MCF 10A (cell line): ENCODE data around the gene ROBO2. TPM values are rescaled to one million over a fixed set of nuclear protein-coding genes. Genes with fewer than 3 reads are reported as not detected.
A peak's percentile ranks its signal among the peaks of the same experiment; 100 is the strongest.

Source experiments
- BruUV-seq: library from RNA; stranded (reverse); fragments of 400-500 nt; replicated peaks from 2 replicates; lab custom pipeline; 2021; lab: Mats Ljungman, UMichigan
- CTCF ChIA-PET: fragments of 300-600 bp; sonication (Branson Sonifier 250); formaldehyde crosslinking; extraction: SDS; loops from one replicate; lab custom pipeline; 2021; ENCODE audit warnings: antibody characterized with exemption, inconsistent platforms; lab: Yijun Ruan, JAX
- POLR2A ChIA-PET: fragments of 300-600, 350-650 bp; sonication (Branson Sonifier 250); formaldehyde crosslinking; extraction: SDS; loops from one replicate; lab custom pipeline; 2020; ENCODE audit warnings: antibody characterized with exemption, inconsistent platforms; lab: Yijun Ruan, JAX
- DNase-seq: peaks from one replicate; pipeline ENCODE4 v3.0.0-alpha.2; 2018; ENCODE audit not compliant: unreplicated experiment
- H3K27ac Mint-ChIP-seq: one replicate; pipeline ENCODE4 v1.8.0; 2022; ENCODE audit warnings: mild to moderate bottlenecking, low read depth, mixed read lengths; ENCODE audit not compliant: unreplicated experiment
- H3K27me3 Mint-ChIP-seq: one replicate; pipeline ENCODE4 v1.8.0; 2022; ENCODE audit warnings: mixed read lengths; ENCODE audit not compliant: insufficient read depth, unreplicated experiment
- H3K36me3 Mint-ChIP-seq: one replicate; pipeline ENCODE4 v1.8.0; 2022; ENCODE audit warnings: mild to moderate bottlenecking, moderate library complexity, mixed read lengths; ENCODE audit not compliant: insufficient read depth, unreplicated experiment
- H3K4me1 Mint-ChIP-seq: one replicate; pipeline ENCODE4 v1.8.0; 2022; ENCODE audit warnings: mixed read lengths; ENCODE audit not compliant: insufficient read depth, unreplicated experiment
- H3K4me3 Mint-ChIP-seq: one replicate; pipeline ENCODE4 v1.8.0; 2022; ENCODE audit warnings: mild to moderate bottlenecking, moderate library complexity, mixed read lengths; ENCODE audit not compliant: unreplicated experiment
- H3K9me3 Mint-ChIP-seq: one replicate; pipeline ENCODE4 v1.8.0; 2022; ENCODE audit warnings: mixed read lengths; ENCODE audit not compliant: unreplicated experiment
- intact Hi-C: fragments of 100-400 bp; cut with micrococcal nuclease; formaldehyde crosslinking; loops from 2 replicates; pipeline ENCODE4 v1.14.1; 2022
- total RNA-seq: library from RNA; stranded (reverse); gene quantifications from 2 replicates; pipeline ENCODE4 v1.2.3, GENCODE V29; 2022
- TF ChIP-seq, protein P1 (sequence below): fragments of 200-600 bp; IDR thresholded peaks from one replicate; pipeline ENCODE4 v1.8.0; 2022; ENCODE audit warnings: antibody characterized with exemption, mild to moderate bottlenecking; ENCODE audit not compliant: unreplicated experiment

Gene ROBO2
- total RNA-seq, 1 experiment from 2014 or later, result not detected

DNA sequence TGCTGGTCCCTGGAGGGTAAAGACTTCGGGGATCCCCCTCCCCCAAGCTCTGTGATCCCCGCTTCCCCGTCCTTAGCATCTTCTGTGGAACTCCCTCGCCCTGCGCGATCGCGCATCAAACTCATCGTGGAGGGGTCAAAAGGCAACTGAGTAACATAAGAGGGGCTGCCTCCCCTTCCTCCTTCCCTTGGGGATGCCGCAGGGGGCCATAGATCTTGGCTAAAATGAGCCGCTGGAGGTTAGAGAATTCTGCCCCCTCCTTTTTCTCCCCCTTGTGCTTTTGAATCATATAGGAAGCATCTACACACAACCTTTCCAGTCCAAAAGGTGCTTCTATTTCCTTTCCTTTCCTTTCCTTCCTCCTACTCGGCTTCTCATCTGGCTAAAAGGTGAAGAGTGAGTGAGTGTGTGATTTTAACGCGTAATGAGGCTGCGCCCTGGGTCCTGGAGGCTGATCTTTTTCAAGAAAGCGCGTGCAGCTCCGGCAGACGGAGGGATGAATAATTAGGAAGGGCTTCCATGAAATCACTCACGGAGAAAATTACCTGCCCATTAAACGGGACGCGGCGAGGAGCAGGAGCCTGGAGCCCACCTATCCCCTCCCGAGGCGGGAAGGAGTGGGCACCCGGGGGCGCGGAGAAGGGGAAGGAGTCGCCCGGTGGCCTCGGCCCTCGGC, 831 bp upstream of the ROBO2 start:
- Mint-ChIP-seq H3K4me1 (peaks cover 10% of the 10 kb centered on the region), H3K27ac (no peak overlapping the region), H3K9me3 (no peaks in the 10 kb centered on the region), H3K4me3 (peak overlapping the region; percentile 61), H3K27me3 (peaks cover 91% of the 10 kb centered on the region), H3K36me3 (no peaks in the 10 kb centered on the region)
- TF ChIP-seq, protein P1, sequence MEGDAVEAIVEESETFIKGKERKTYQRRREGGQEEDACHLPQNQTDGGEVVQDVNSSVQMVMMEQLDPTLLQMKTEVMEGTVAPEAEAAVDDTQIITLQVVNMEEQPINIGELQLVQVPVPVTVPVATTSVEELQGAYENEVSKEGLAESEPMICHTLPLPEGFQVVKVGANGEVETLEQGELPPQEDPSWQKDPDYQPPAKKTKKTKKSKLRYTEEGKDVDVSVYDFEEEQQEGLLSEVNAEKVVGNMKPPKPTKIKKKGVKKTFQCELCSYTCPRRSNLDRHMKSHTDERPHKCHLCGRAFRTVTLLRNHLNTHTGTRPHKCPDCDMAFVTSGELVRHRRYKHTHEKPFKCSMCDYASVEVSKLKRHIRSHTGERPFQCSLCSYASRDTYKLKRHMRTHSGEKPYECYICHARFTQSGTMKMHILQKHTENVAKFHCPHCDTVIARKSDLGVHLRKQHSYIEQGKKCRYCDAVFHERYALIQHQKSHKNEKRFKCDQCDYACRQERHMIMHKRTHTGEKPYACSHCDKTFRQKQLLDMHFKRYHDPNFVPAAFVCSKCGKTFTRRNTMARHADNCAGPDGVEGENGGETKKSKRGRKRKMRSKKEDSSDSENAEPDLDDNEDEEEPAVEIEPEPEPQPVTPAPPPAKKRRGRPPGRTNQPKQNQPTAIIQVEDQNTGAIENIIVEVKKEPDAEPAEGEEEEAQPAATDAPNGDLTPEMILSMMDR, result no peak
- CTCF ChIA-PET, result interaction anchor here (0.6 to 2.9 kb wide), 24 partner anchors 9 to 1993 kb away, joined by 3 to 25 read pairs (median 4); no protein-coding TSS in a partner anchor
- intact Hi-C loops, result loop anchor here (1.0 to 2.0 kb wide), 3 partner anchors 216 to 1606 kb away; no protein-coding TSS in a partner anchor
- POLR2A ChIA-PET, result interaction anchor here (1.4 kb wide), 1 partner anchor 214 kb away, joined by 4 read pairs; no protein-coding TSS in a partner anchor
- no TSS peak for BruUV-seq
- no peak for DNase-seq

DNA sequence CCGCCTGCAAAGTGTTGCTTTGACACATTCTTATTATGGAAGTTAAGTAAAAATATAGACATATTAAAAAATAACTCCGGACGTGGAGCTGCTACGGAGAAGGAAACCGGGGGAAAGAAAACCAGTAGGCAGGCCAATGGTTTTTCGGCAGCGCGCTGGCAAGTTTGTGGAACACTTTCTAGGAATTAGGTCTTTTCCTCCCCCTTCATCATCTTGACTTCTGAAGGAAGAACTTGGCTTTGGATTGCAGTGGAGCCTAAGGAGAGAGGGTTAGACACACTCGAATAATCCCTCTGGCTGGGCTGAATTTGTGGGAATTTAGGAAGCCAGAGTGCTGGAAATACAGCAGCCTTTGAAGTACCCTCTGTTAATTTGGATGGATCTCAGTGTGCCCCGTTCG, 317 bp downstream of the ROBO2 start:
- H3K27ac Mint-ChIP-seq, result no peak overlapping the region
- POLR2A ChIA-PET, result no interaction called here

DNA sequence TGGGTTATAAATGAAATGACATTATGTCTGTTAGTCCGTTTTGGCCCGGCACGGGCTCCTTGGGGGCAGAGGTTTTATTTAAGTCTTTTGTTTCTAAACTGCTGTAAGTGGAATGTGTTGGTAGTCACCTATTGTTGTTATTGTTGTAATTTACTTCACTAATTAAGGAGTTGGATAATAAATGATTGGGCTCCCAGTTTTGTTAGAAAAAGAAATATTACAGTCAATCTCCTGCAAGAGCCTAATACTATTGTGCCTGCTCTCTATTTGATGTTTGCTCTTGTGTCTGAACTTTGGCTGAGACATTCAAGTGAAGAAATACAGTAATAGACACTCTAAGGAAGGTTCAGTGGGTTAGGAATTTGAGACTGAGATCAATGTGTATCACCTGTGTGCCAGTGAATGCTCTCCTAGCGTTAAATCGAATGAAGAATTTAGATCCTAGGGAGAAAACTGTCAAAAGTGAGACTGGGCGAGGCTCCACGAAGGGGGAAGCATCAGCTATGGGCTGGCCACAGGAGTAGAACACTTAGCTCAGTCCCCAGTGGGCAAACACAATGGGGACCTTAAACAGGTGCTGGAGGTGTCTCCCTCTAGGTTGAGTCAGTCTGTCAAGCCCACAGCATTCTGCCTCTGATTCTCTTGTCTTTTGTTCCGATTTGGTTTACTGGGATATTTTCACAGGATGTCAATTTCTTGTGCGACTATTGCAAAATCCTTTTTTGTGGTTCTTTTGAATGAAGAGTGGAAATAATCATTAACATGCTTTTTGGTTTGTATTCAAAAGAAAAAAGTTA, 1.2 kb downstream of the ROBO2 start:
- CTCF ChIA-PET, result interaction anchor here (0.6 to 1.7 kb wide), 4 partner anchors 12 to 159 kb away, joined by 3 to 7 read pairs (median 3); no protein-coding TSS in a partner anchor

More for the DNA sequence above, 317 bp downstream of the ROBO2 start:
- CTCF ChIA-PET, result interaction anchor here (1.8 kb wide), 2 partner anchors 8 to 1605 kb away, joined by 6 to 9 read pairs; no protein-coding TSS in a partner anchor
- intact Hi-C loops, result no loop called here
- peaks cover 10% of the 10 kb centered on the region for H3K4me1 Mint-ChIP-seq
- no TSS peak for BruUV-seq
- peak overlapping the region; percentile 61 for H3K4me3 Mint-ChIP-seq
- no peak for DNase-seq
- H3K27me3 Mint-ChIP-seq, result peaks cover 100% of the 10 kb centered on the region
- TF ChIP-seq, protein P1, result no peak
- no peaks in the 10 kb centered on the region for H3K9me3 Mint-ChIP-seq
- H3K36me3 Mint-ChIP-seq, result no peaks in the 10 kb centered on the region

More for the DNA sequence above, 1.2 kb downstream of the ROBO2 start:
- no peaks in the 10 kb centered on the region for H3K36me3 Mint-ChIP-seq
- H3K9me3 Mint-ChIP-seq, result no peaks in the 10 kb centered on the region
- no peak overlapping the region for H3K27ac Mint-ChIP-seq
- no TSS peak for BruUV-seq
- TF ChIP-seq, protein P1, result no peak
- DNase-seq, result no peak
- no peak overlapping the region for H3K4me3 Mint-ChIP-seq
- POLR2A ChIA-PET, result no interaction called here
- intact Hi-C loops, result no loop called here
- H3K27me3 Mint-ChIP-seq, result peaks cover 100% of the 10 kb centered on the region
- H3K4me1 Mint-ChIP-seq, result peaks cover 10% of the 10 kb centered on the region
